Germinal center (tissue), 1 donor: ENCODE results near the gene SCIN.
A peak's percentile ranks its signal among the peaks of the same experiment; 100 is the strongest.
"Not testable (repeated sequence)": the region's sequence is repeated elsewhere in the genome, so short reads cannot be mapped to it uniquely, and the experiment has no call there.

Experiments used
- DNase-seq: peaks from one replicate; pipeline ENCODE4 v3.0.0; 2012; ENCODE audit warnings: mixed read lengths, low spot score

The SCIN gene

GRCh38 chr7:12647364-12648219, 77.1 kb downstream of the SCIN start:
- DNase-seq = no peak

- no peak for DNase-seq
Measured at GRCh38 chr7:12648704-12649261, 78.3 kb downstream of the SCIN start.

DNA sequence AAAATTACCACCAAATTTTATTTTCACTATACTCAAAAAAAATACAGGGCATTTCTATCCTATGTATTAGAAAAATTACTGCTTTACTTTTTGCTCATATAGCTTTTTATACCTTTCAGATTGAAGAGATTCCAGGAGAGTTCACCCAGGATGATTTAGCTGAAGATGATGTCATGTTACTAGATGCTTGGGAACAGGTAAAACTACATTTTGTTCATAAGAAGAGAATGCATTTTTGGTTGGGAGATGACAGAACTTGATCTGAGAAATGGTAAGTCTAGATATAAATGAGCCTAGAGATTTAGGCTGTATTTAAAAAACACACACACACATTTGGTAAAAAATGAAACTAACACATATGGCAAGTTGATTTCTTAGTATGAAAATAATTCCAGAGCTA, 78.8 kb downstream of the SCIN start:
- DNase-seq = no peak

- DNase-seq = no peak
Measured at GRCh38 chr7:12650080-12650479, 79.6 kb downstream of the SCIN start.

DNA sequence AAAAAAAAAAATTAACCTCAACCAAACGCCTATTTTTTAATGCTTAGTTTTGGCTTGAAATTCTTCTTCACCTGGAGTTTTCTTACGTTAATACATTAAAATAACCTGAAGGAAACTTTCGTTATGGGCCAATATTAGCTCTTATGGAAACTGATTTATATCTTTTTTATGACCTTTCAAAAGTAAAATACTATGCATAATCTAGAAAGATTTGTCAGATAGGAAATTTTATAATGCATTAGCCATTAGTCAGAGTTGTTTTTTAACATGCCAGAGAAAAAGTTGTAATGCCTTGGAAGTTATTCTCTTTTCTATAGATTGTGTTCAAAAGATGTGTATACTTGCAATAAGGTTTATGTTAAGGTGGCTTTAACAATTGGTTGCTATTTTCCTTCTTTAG, 82.6 kb downstream of the SCIN start:
- DNase-seq = no peak

GRCh38 chr7:12653518-12653917, 83.0 kb downstream of the SCIN start:
- no peak for DNase-seq

- DNase-seq = no peak
Measured at GRCh38 chr7:12655161-12655560, 84.6 kb downstream of the SCIN start.

GRCh38 chr7:12660423-12660822, 89.9 kb downstream of the SCIN start:
- DNase-seq = not testable (repeated sequence)

- not testable (repeated sequence) for DNase-seq
Measured at GRCh38 chr7:12660986-12661385, 90.5 kb downstream of the SCIN start.

- DNase-seq = no peak
Measured at GRCh38 chr7:12661581-12661980, 91.1 kb downstream of the SCIN start.

- no peak for DNase-seq
Measured at GRCh38 chr7:12670000-12670729, 99.6 kb downstream of the SCIN start.

- DNase-seq = no peak
Measured at GRCh38 chr7:12670743-12671520, 100.4 kb downstream of the SCIN start.

GRCh38 chr7:12673436-12673835, 102.9 kb downstream of the SCIN start:
- not testable (repeated sequence) for DNase-seq

DNA sequence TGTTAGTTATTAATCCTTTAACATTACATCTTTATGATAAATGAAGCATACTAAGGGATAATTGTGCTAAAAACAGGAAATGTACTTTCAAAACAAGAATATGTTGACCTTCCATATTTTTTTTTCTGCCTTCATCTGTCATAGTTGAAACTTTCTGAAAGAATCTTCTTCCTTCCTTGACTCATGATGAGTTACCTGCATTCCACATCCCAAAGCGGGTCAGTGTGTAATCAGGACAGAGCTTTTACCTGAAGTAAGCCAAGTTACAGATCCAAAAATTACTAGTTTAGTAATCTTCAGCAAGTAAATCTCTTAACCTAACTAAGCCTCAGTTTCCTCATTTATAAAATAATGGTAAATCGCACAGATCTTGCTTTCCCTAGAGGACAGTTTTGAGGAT, 103.5 kb downstream of the SCIN start:
- no peak for DNase-seq

DNA sequence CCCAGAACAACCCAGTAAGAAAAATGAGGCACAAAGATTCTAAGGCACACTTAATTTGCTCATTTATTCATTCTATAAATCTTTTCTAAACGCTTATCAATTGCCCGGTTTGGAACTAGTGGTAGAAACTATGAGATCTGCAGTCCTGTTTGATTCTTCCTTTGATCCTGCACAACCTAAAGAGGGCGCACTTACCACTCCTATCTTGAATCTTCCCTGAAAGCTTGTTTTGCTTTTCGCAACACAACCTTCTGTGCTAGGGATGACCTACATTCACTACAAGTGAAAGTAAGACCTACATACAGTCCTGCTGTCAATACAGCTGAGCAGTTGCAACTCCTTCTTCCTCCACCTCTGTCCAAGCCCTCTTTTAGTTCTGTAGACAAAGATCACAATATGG, 104.3 kb downstream of the SCIN start:
- DNase-seq = no peak

DNA sequence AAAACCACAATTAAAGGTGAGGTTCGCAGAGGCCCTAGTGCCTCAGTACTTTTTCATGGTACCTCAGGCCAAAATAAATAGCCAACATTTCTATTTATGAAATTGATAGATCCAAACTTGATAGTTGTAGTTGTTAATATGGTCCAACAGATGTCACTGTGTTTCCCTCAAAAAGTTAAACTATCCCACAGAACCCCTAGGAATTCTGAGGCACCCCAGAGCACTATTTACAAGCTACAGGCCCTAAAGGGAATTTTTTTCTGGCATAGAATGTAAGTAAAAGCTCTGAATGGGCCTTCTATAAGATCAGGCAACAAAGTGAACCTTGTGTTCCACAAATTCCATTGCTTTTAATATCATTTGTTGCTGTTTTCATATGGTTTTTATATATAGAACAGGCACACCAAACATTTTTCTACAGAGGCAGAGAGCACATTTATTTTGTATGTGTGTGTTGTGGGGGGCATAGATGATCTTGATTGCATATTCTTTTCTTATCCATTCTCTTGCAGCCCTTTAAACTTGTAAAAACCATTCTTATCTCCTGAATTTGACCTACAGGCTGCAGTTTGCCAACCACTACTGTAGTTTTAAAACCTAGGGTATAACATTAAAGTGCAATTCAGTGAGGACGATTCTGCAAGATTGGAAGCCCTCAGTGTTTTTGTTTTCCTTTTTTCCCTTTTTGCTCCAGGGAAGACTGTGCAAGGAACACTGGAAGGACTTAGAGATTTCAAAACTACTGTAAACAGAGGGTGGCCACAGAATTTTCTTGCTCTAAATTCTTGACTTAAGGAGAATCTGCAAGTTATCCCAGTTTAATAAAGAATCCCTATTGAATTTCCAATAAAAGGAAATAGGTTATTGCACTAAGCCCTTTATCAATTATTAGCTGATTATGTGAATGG, 113.4 kb downstream of the SCIN start:
- DNase-seq = no peak

- DNase-seq = no peak
Measured at GRCh38 chr7:12684733-12685132, 114.2 kb downstream of the SCIN start.

DNA sequence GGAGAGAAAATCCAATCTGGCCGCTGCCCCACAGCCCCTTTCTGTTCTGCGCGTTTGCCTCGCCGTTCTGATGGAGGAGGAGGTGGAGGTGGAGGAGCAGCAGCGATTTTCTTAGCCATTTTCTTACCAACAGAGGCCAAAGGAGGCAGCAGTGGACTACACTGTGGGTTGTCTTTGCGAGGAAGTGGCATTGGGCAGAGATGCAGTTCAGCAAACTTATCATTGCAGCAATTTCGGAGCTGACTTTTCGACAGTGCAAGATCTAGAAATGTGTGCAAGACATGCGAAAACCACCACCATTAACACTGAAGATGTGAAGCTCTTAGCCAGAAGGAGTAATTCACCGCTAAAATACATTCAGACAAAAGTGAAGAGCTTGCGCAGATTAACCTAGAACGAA, 115.0 kb downstream of the SCIN start:
- DNase-seq = no peak

GRCh38 chr7:12686234-12686890, 115.8 kb downstream of the SCIN start:
- DNase-seq = peak; percentile 81

- peak; percentile 79 for DNase-seq
Measured at GRCh38 chr7:12686891-12687717, 116.6 kb downstream of the SCIN start, which contains the start of gene ARL4A. Gene ARL4A, plus strand, starts transcription at chr7:12687633. Its CDS starts 622 bp downstream, at chr7:12688255.
